Transverse colon (tissue), 4 donors: Measurements from ENCODE around the gene FAM89A.
"Not testable (repeated sequence)": the region's sequence is repeated elsewhere in the genome, so short reads cannot be mapped to it uniquely, and the experiment has no call there.

Experiments used
- EP300 ChIP-seq: sonication (generic); formaldehyde crosslinking; IDR thresholded peaks from one replicate; pipeline ENCODE4 v1.6.1; 2017; ENCODE audit warnings: antibody characterized with exemption, low read depth
- POLR2A ChIP-seq: fragments of 450-650 bp; IDR thresholded peaks from one replicate; pipeline ENCODE4 v1.6.1; 2016; ENCODE audit warnings: antibody characterized with exemption, mild to moderate bottlenecking, moderate library complexity
- POLR2AphosphoS5 ChIP-seq, 3 donors: sonication (generic); formaldehyde crosslinking; IDR thresholded peaks; one replicate each; pipeline ENCODE4 v1.6.1; 2016; ENCODE audit warnings: antibody characterized with exemption in 3 of 3
- TF ChIP-seq, protein P1 (sequence below), 5 experiments: fragments of 200-600 bp in 3 of 5; fragments of 450-650 bp in 2 of 5; sonication (generic) in 3 of 5; IDR thresholded peaks; 1 replicate in 2 of 5; 2 replicates in 3 of 5; pipeline ENCODE4 v1.5.1; 2016 to 2017; ENCODE audit warnings: antibody characterized with exemption in 5 of 5, inconsistent platforms in 3 of 5, mild to moderate bottlenecking in 2 of 5, moderate library complexity in 1 of 5

- TF ChIP-seq, protein P1, sequence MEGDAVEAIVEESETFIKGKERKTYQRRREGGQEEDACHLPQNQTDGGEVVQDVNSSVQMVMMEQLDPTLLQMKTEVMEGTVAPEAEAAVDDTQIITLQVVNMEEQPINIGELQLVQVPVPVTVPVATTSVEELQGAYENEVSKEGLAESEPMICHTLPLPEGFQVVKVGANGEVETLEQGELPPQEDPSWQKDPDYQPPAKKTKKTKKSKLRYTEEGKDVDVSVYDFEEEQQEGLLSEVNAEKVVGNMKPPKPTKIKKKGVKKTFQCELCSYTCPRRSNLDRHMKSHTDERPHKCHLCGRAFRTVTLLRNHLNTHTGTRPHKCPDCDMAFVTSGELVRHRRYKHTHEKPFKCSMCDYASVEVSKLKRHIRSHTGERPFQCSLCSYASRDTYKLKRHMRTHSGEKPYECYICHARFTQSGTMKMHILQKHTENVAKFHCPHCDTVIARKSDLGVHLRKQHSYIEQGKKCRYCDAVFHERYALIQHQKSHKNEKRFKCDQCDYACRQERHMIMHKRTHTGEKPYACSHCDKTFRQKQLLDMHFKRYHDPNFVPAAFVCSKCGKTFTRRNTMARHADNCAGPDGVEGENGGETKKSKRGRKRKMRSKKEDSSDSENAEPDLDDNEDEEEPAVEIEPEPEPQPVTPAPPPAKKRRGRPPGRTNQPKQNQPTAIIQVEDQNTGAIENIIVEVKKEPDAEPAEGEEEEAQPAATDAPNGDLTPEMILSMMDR (IDR thresholded peaks at IDR 0.05) = not testable (repeated sequence)
- TF ChIP-seq POLR2A; POLR2AphosphoS5 (IDR thresholded peaks at IDR 0.05); EP300: not testable (repeated sequence)
These were observed 55.2 kb downstream of the FAM89A start for GRCh38 chr1:230984622-230985515.
